GM12872 (cell line): Measurements from ENCODE around the gene ROCK2.

Source experiments
- TF ChIP-seq, protein P1 (sequence below): IDR thresholded peaks from 3 replicates; pipeline ENCODE4 v1.5.1; 2011; ENCODE audit warnings: low read depth, mild to moderate bottlenecking, low read length, moderate library complexity; ENCODE audit not compliant: insufficient read depth

Gene ROCK2

DNA sequence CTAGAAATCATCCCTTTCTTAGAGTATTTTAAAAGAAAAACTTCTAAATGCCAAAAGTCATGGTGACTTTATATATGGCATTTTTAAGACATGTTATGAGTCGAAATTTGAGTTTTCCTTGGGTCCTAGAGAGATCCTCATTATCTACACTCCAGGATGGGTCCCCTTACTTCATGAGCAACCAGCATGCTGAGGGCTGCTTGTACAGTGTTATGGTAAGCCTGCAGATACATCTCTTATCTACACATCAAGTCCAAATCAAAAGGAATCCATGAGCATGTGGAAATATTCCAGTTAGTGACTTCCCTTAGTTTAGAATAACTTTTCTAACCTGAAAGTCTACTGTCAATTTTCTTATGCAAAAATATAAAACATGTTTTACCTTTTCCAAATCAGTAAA lies 130.5 kb downstream of the ROCK2 start:
- TF ChIP-seq, protein P1, sequence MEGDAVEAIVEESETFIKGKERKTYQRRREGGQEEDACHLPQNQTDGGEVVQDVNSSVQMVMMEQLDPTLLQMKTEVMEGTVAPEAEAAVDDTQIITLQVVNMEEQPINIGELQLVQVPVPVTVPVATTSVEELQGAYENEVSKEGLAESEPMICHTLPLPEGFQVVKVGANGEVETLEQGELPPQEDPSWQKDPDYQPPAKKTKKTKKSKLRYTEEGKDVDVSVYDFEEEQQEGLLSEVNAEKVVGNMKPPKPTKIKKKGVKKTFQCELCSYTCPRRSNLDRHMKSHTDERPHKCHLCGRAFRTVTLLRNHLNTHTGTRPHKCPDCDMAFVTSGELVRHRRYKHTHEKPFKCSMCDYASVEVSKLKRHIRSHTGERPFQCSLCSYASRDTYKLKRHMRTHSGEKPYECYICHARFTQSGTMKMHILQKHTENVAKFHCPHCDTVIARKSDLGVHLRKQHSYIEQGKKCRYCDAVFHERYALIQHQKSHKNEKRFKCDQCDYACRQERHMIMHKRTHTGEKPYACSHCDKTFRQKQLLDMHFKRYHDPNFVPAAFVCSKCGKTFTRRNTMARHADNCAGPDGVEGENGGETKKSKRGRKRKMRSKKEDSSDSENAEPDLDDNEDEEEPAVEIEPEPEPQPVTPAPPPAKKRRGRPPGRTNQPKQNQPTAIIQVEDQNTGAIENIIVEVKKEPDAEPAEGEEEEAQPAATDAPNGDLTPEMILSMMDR: no peak

DNA sequence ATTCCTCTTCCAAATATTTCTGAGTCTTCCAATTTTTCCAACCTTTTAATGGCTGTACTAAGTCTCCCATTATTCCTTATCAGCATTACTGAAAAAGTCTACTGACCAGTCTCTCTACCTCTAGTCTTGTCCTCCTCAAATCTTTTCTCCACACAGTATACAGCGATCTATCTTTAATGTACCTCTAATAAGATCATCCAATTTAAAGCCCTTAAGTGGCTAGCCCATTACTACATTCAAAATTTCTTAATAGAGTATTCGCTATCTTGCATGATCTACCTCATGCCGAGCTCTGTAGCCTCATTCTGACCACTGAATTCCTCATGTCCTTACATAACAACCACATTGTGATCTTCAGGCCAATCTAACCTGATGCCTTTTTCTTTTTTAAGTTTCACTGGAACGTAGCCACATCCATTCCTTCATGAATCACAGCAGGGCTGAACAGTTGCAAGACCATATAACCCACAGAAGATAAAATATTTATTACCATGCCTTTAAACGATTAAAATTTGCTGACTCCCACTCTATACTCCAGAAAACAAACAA lies 131.3 kb downstream of the ROCK2 start:
- TF ChIP-seq, protein P1: no peak

DNA sequence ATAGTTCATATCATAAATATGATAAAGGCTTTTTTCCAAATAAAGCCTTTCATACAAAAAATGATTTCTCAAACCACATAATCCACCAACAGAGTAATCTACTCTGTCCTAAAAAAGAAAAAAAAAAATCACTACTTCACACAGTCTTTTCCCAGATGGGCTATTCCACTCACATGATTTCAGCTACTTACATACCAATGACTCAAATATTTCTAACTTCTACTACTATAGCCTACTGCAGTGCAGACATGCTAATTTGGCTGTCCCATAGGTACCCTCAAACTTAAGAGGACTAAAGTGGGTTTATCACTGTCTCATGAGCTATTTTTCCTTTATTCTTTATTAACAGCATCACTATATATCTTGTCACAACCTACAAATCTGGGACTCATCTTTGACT lies 131.8 kb downstream of the ROCK2 start:
- TF ChIP-seq, protein P1: no peak

DNA sequence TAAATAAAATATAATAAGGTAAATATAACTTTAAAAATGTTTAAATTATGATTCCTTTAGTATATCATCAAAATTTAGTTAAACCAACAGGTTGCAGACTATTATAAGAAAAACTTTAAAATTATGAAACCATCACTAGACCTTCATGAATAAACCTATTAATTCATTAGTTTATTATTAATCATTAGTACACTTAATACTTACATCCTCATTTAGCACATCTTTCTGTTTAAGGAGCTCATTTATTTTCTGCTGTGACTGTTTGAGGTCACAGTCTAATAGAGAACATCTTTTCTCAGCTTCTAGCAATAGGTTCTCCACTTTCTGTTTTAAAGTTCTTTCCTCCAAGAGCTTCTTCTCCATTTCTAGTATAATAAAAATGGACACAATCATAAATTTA lies 136.4 kb downstream of the ROCK2 start:
- TF ChIP-seq, protein P1: no peak

DNA sequence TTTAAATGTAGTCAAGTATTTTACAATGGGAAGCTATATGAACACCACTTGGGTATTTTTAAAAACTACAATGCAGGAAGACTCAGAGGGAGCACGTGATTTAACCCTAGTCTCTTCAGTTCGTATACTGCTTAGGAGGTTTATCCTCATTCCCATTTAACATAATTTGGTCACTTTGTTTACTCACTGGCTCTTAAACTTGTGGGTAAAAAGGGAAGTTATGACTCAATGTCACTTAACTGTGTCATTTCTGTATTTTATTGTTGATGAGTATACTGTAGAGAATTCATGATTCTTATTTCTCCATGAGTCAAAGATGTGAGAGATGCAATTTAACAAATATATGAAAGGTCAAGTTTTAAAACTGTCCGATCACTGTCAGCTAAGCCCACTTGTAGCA lies 141.0 kb downstream of the ROCK2 start:
- TF ChIP-seq, protein P1: no peak

DNA sequence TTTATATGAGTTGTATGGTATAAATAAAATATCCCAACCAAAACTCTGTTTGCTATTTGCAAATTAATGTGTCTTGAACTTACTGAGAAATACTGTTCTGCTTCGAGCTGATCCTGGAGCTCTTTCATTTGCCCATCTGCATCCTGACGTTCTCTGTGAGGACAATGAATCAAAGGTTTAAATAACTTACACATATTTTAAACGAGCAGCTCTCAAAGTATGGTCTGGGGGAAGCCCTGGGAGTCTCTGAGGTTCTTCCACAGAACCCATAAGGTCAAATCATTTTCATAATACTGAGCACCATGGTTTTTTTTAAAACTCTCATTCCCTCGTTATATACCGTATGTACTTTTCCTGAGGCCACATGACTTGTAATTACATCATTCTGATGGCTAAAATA lies 142.5 kb downstream of the ROCK2 start:
- TF ChIP-seq, protein P1: no peak

DNA sequence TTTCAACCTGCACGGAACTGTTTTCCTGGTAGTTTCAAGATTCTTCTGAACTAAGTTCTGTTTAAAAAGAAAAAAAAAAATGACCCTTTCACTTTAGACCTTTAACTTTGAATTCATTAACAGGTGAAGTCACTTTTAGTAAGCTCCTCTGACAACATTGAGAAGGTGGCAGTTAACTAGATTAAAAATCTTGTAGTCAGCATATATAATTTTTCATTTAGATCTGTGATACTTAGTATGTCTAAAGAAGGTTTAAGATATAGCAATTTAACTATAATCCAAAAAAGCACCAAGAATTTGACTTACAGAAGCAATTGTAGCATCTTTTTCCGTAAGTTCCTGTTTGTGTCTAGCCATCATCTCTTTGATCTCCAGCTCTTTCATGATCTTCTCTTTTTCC lies 143.8 kb downstream of the ROCK2 start:
- TF ChIP-seq, protein P1: no peak

DNA sequence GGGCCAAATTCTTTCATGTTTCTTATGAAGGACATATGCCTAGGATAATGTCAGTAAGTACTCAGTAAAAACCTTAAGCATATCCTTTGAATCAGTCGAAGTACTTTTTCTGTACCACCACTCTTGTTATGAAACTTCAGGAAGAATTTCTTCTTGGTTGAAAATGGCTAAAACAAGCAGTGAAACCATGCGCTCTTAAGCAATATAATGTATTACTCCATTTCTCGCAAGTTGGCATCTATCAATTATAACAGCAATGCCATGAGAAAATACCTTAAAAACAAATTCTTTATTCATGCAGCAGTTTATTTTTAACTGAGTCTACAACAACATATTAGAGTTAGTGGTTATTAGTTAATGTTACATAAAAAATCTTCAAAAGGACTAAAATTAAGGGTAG lies 148.2 kb downstream of the ROCK2 start:
- TF ChIP-seq, protein P1: no peak
